Ishikawa (cell line): ENCODE results near the gene SHMT2.
A peak's percentile ranks its signal among the peaks of the same experiment; 100 is the strongest.

Experiments used
- CEBPB ChIP-seq: IDR thresholded peaks from 2 replicates; pipeline ENCODE4 v1.6.1; 2012
- CREB1 ChIP-seq: IDR thresholded peaks from 2 replicates; pipeline ENCODE4 v1.6.1; 2012; ENCODE audit warnings: low read depth
- EGR1 ChIP-seq: IDR thresholded peaks from 2 replicates; pipeline ENCODE4 v1.6.1; 2012
- EP300 ChIP-seq: IDR thresholded peaks from 2 replicates; pipeline ENCODE4 v1.6.1; 2012; ENCODE audit warnings: borderline replicate concordance
- FOXM1 ChIP-seq: IDR thresholded peaks from 2 replicates; pipeline ENCODE4 v1.6.1; 2012; ENCODE audit warnings: low read depth, borderline replicate concordance
- MAX ChIP-seq: IDR thresholded peaks from 2 replicates; pipeline ENCODE4 v1.6.1; 2012
- NFIC ChIP-seq: IDR thresholded peaks from 2 replicates; pipeline ENCODE4 v1.6.1; 2012
- RAD21 ChIP-seq: IDR thresholded peaks from 2 replicates; pipeline ENCODE4 v1.6.1; 2012; ENCODE audit warnings: low read depth
- REST ChIP-seq: IDR thresholded peaks from 2 replicates; pipeline ENCODE4 v1.6.1; 2012; ENCODE audit warnings: low read depth, mild to moderate bottlenecking
- TAF1 ChIP-seq: IDR thresholded peaks from 2 replicates; pipeline ENCODE4 v1.6.1; 2012; ENCODE audit warnings: low read depth, mild to moderate bottlenecking
- TCF12 ChIP-seq: IDR thresholded peaks from 2 replicates; pipeline ENCODE4 v1.6.1; 2012; ENCODE audit warnings: low read depth
- TEAD4 ChIP-seq: IDR thresholded peaks from 2 replicates; pipeline ENCODE4 v1.6.1; 2012
- USF1 ChIP-seq: IDR thresholded peaks from 2 replicates; pipeline ENCODE4 v1.6.1; 2012
- YY1 ChIP-seq: IDR thresholded peaks from 2 replicates; pipeline ENCODE4 v1.6.1; 2012; ENCODE audit warnings: low read depth
- ZBTB7A ChIP-seq: IDR thresholded peaks from 2 replicates; pipeline ENCODE4 v1.6.1; 2012; ENCODE audit warnings: low read depth

Gene SHMT2

DNA sequence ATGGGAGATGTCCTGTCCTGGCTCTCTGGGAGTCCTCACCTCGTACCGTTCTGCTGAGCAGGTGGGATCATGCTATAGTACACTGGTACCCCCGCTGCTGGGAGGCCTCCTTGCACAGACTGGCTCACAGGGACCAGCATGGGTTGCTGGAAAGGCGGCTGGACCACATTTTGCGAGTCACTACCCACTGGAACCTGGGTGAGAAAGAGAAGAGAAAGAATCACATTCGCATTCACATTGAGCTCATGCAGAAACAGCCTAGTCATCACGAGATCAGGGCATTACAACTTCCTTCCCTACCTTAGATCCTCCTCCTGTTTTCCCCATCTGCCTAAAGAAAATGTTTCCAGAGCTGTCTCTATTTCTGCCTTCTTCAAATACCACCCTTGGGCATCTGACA lies 38.8 kb downstream of the SHMT2 start:
- TF ChIP-seq EGR1 = no peak
- TF ChIP-seq TEAD4 = no peak
- TF ChIP-seq ZBTB7A = no peak
- no peak for TF ChIP-seq CEBPB
- TF ChIP-seq REST = no peak

GRCh38 chr12:57270966-57271470 lies 41.5 kb downstream of the SHMT2 start:
- TF ChIP-seq EP300 (no peak), YY1 (no peak), CEBPB (no peak), FOXM1 (no peak), TCF12 (no peak), EGR1 (no peak), CREB1 (no peak), RAD21 (no peak), TAF1 (no peak), ZBTB7A (no peak), USF1 (no peak), MAX (no peak), TEAD4 (no peak), NFIC (no peak), REST (no peak)

- TF ChIP-seq USF1 (no peak), YY1 (no peak)
Measured at GRCh38 chr12:57272337-57273151, 43.0 kb downstream of the SHMT2 start.

GRCh38 chr12:57273516-57273915 lies 44.0 kb downstream of the SHMT2 start:
- TF ChIP-seq REST (no peak), TEAD4 (no peak), CEBPB (no peak)

DNA sequence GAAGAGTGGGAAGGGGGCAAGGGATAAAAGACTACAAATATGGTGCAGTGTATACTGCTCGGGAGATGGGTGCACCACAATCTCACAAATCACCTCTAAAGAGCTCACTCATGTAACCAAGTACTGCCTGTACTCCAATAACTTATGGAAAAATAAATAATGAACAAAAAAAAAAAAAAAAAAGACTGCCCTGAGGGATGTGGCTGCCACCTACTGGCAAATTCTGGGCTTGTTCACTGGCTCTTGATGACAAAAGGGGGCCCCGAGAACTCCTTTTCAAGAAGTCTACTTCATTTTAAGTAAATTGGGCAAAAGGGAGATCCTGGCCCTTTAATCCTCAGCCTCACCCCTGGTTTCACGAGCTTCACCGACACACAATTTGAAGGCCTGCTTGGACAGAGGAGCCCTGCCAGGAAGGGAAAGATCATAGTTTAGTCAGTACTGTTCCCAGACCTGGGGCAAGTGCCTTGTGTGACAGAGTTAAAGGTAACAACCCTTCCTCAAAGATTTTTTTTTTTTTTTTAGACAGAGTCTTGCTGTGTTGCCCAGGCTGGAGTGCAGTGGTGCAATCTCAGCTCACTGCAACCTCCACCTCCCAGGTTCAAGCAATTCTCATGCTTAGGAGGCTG lies 47.5 kb downstream of the SHMT2 start:
- TF ChIP-seq RAD21 (peak; percentile 53), TEAD4 (no peak)
